Measurements from ENCODE around the gene ARSG.

DNA sequence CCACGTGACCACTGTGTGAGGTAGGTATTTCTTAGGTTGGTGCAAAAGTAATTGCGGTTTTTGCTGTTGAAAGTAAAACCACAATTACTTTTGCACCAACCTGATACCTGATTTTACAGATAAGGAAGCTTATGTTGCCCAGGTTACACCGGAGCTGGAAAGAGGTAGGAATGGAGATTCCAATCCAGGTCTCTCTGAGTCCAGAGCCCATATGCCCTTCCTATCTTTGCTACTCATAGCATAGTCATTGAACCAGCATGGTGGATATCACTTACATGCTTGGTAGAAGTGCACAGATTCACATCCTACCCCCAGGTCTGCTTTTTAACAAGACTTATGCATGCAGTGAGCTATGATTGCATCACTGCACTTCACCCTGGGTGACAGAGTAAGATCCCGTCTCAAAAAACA is 61.8 kb downstream of the ARSG start:
- TF ChIP-seq, protein P1, sequence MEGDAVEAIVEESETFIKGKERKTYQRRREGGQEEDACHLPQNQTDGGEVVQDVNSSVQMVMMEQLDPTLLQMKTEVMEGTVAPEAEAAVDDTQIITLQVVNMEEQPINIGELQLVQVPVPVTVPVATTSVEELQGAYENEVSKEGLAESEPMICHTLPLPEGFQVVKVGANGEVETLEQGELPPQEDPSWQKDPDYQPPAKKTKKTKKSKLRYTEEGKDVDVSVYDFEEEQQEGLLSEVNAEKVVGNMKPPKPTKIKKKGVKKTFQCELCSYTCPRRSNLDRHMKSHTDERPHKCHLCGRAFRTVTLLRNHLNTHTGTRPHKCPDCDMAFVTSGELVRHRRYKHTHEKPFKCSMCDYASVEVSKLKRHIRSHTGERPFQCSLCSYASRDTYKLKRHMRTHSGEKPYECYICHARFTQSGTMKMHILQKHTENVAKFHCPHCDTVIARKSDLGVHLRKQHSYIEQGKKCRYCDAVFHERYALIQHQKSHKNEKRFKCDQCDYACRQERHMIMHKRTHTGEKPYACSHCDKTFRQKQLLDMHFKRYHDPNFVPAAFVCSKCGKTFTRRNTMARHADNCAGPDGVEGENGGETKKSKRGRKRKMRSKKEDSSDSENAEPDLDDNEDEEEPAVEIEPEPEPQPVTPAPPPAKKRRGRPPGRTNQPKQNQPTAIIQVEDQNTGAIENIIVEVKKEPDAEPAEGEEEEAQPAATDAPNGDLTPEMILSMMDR (IDR thresholded peaks at IDR 0.05), result no peak
- no peak for TF ChIP-seq POLR2A (IDR thresholded peaks at IDR 0.05)
